GM18870 (cell line): Measurements from ENCODE around the gene GRM6.

Experiments used
- ATAC-seq: cut with Tn5 transposase; IDR thresholded peaks from one replicate; pipeline ENCODE4 v1.9.1; 2021; ENCODE audit warnings: moderate library complexity; ENCODE audit not compliant: unreplicated experiment

Gene GRM6

DNA sequence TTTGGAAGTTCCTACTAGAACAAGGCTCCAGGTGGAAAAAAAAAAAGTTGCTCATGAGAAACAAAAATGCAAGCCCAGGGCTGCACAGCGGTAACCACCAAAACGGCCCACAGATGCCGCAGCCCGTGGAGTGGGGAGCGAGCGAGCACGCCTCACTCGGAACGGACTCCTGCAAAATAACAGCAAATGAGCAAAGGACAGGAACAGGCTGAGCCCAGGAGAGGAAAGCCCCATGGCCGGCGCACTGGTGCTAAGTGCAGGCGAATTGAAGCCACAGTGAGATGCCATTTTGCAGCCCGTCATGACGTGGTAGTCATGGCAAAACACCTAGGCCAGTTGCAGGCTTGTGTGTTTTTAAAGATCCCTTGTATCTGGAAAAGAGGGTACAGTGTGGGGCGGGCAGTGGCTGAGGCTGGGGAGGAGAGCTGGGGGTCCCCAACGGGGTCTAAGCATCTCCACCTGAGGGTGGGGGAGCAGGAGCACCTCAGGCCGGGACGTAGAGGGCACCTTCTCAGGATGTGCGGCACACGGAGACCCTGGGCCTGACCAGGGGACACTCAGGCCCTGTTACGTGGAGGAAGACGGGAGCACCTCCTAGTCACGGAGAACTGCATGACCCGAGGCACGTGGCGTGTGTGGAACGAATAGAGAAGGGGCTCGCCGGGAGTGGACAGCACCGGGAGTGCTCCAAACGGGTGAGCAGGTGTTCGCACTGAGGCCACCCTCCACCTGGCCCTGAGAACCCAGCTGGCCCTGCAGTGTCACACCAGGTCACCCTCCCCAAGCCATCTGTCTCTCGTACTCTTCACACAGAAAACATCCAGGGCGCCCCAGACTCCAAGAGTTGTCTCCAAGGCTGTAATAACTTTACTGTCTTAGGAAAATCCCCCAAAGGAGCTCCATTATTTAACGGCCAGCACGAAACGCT, 10.7 kb downstream of the GRM6 start:
- ATAC-seq, result no peak

DNA sequence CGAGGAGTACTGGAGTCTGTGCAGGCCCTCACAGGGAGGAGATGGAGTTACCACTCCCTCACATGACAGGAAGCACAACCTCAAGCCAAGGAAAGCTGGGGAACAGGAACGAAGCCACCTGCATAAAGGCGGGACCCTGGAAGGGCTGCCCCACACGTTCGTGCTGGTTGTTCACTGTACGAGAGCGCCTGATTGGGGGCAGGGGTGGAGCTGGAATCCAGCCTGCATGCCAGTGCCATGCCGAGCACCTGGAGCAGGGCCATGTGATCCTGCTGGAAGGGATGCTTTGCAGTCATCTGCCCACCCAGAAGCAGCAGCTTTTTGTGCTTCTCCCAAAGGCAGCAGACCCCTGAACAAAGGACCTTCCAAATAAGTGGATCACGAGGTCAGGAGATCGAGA, 11.4 kb downstream of the GRM6 start:
- no peak for ATAC-seq

DNA sequence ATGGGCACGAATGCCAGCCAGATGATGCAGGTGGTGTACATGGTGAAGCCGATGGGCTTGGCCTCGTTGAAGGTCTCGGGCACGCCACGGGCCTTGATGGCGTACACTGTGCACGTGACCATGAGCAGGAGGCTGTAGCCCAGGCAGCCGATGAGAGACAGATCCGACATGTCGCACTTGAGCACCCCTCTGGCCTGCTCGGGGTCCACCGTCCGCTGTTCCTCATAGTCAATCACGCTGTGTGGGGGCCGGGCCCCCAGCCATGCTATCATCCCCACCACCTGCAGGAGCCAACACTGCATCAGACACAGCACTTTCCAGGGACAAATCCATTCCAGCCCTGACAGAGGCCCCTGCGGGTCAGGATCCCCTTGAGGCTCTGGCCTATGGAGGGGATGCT, 12.2 kb downstream of the GRM6 start:
- ATAC-seq, result no peak

DNA sequence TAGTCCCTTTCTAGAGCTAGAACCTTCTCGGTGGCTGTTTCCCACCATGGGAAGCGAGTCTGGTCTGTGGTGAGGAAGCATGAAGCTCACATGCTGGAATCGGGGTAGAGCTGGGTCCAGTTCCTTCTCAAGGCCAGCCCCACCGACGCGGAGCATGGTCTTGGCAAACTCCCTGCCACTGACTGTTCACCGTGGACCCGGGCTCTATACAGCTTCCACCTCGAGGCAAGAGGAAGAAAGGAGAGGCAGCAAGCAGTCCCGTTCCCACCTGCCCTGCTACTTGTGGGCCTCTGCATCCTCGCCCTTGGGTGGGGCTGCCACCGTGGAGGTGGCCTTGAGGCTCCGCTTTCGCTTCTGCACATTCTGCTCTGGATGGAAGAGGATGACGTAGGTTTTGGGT, 13.7 kb downstream of the GRM6 start:
- no peak for ATAC-seq

DNA sequence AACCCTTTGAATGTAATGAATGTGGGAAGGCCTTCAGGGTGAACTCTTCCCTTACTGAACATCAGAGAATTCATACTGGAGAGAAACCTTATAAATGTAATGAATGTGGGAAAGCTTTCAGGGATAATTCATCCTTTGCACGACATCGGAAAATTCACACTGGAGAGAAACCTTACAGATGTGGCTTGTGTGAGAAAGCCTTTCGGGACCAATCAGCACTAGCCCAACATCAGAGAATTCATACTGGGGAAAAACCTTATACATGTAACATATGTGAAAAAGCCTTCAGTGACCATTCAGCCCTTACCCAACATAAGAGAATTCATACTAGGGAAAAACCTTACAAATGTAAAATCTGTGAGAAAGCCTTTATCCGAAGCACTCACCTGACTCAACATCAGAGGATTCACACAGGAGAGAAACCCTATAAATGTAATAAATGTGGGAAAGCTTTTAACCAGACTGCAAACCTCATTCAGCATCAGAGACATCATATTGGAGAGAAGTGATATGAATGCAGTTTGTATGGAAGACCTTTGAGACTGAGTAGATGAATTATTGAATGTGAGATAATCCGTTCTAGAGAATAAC, 29.6 kb downstream of the GRM6 start:
- ATAC-seq, result no peak

DNA sequence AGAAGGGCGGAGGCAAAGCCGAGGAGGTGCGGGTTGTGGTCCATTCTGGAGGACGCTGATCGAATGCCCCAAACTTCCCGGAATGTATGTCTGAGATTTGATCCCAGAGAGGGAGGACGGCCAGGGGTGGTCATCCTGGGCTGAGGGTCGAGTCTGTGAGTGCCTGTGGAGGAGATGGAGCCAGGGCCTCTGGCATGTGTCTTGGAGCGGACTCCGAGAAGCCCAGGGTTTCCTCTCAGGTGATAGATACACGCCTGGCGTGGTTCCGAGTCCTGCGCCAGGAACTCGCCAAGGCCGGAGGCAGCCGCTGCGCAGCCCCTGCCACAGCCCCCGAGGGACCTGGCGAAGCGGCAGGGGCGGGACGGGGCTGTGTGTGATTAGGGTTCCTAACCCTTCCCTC, 53.8 kb downstream of the GRM6 start:
- ATAC-seq, result no peak

DNA sequence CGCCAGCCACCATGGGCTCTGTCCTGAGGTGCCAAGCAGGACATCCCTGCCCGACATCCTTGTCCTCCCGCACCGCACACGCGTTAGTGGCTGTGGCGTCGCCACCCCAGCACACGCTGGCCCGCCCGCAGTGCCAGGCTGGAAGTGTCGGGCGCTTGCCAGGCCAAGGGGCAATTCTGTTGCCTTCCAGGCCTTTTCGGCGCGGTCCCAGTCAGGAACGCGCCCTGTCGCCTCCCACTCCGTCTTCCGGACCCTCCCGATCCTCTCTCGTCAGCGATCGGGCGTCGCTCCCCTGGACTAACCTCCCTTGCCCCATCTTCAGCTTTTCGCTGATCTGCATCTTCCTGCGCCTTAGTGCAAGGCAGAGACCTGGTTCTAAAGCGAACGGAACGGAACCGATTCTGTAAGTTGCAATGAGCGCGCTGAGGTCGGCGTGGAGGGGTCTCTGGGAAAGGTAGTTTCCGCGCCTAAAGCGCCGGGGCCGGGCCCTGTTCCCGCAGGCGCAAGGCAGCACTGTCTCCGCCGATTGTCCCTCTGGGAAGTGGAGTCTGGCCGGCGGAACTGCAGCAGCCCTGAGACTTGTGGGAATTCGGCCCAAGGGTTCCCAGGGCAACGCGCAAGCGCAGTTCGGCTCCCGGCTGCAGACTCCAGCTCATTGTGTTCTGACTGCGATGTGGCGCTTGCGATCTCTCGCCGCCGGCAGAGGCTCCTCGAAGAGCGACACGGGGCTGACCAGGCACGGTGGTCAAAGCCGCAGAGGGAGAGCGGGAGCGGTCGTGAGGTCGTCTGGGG, 54.4 kb downstream of the GRM6 start, which contains the start of gene ZNF454:
Gene ZNF454 (plus strand): TSS at position 630 of the 792 bp plus-strand sequence. CDS start 1,594 bp downstream, outside the sequence.
- ATAC-seq, result no peak

DNA sequence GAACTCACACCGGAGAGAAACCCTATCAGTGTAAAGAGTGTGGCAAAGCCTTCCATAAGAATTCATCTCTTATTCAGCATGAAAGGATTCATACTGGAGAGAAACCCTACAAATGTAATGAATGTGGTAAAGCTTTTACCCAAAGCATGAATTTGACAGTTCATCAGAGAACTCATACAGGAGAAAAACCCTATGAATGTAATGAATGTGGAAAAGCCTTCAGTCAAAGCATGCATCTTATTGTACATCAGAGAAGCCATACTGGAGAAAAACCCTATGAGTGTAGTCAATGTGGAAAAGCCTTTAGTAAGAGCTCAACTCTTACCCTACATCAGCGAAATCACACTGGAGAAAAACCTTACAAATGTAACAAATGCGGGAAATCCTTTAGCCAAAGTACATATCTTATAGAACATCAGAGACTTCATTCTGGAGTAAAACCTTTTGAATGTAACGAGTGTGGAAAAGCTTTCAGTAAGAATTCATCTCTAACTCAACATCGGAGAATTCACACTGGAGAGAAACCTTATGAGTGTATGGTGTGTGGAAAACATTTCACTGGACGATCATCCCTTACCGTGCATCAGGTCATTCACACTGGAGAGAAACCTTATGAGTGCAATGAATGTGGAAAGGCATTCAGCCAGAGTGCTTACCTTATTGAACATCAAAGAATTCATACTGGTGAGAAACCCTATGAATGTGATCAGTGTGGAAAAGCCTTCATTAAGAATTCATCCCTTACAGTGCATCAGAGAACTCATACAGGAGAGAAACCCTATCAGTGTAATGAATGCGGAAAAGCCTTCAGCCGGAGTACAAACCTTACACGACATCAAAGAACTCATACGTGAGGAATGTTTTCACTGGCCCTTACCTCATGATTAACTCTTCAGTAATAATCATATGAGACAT, 63.0 kb downstream of the GRM6 start:
- ATAC-seq, result no peak
